Measurements from ENCODE around the gene DNAJC3.
"Not testable (repeated sequence)": the region's sequence is repeated elsewhere in the genome, so short reads cannot be mapped to it uniquely, and the experiment has no call there.

GRCh38 chr13:95781940-95782339 is 105.0 kb downstream of the DNAJC3 start:
- TF ChIP-seq CTCF (IDR thresholded peaks at IDR 0.05); ZFX (IDR thresholded peaks at IDR 0.05; ENCODE audit: borderline replicate concordance): not testable (repeated sequence)
